Loucy (cell line): ENCODE results near the gene PCID2.

ENCODE experiments used
- H2AFZ ChIP-seq: fragments of 200-600 bp; sonication (generic); 2 replicates; pipeline ENCODE4 v1.6.0; 2016; ENCODE audit warnings: antibody characterized with exemption, mild to moderate bottlenecking, low read length, moderate library complexity
- H3F3A ChIP-seq: fragments of 200-600 bp; 2 replicates; pipeline ENCODE4 v1.6.0; 2016; ENCODE audit warnings: antibody characterized with exemption, low read depth, mild to moderate bottlenecking
- H3K27me3 ChIP-seq: fragments of 200-600 bp; sonication (generic); 2 replicates; pipeline ENCODE4 v1.6.1; 2014; ENCODE audit warnings: low read length, mild to moderate bottlenecking; ENCODE audit not compliant: insufficient read depth, poor library complexity, severe bottlenecking
- H3K36me3 ChIP-seq: fragments of 200-600 bp; sonication (generic); 2 replicates; pipeline ENCODE4 v1.6.1; 2016; ENCODE audit warnings: low read length; ENCODE audit not compliant: insufficient read depth
- H3K4me1 ChIP-seq: fragments of 200-600 bp; sonication (generic); 2 replicates; pipeline ENCODE4 v1.5.1; 2014; ENCODE audit warnings: low read length, mild to moderate bottlenecking; ENCODE audit not compliant: insufficient read depth, poor library complexity, severe bottlenecking
- H3K4me2 ChIP-seq: fragments of 200-600 bp; sonication (generic); 2 replicates; pipeline ENCODE4 v1.6.0; 2014; ENCODE audit warnings: antibody characterized with exemption, low read length, low read depth, mild to moderate bottlenecking; ENCODE audit not compliant: poor library complexity, severe bottlenecking
- H3K4me3 ChIP-seq: fragments of 200-600 bp; sonication (generic); 2 replicates; pipeline ENCODE4 v1.5.1; 2014; ENCODE audit warnings: low read length, mild to moderate bottlenecking, mixed read lengths; ENCODE audit not compliant: poor library complexity, severe bottlenecking
- H3K79me2 ChIP-seq: fragments of 200-600 bp; sonication (generic); 2 replicates; pipeline ENCODE4 v1.6.1; 2014; ENCODE audit warnings: low read length; ENCODE audit not compliant: insufficient read depth
- H3K9ac ChIP-seq: fragments of 200-600 bp; sonication (generic); 2 replicates; pipeline ENCODE4 v1.6.0; 2014; ENCODE audit warnings: mild to moderate bottlenecking, low read depth, low read length, moderate library complexity; ENCODE audit not compliant: poor library complexity, severe bottlenecking
- H3K9me2 ChIP-seq: fragments of 200-600 bp; sonication (generic); replicated peaks from 2 replicates; pipeline ENCODE4 v1.6.1; 2016; ENCODE audit warnings: low read depth, low read length, mixed read lengths
- H3K9me3 ChIP-seq: fragments of 200-600 bp; sonication (generic); 2 replicates; pipeline ENCODE4 v1.6.1; 2014; ENCODE audit warnings: mild to moderate bottlenecking, antibody characterized with exemption, low read length, low read depth; ENCODE audit not compliant: insufficient read depth
- H4K20me1 ChIP-seq: fragments of 200-600 bp; sonication (generic); 2 replicates; pipeline ENCODE4 v1.6.0; 2014; ENCODE audit warnings: antibody characterized with exemption, low read length, mild to moderate bottlenecking; ENCODE audit not compliant: insufficient read depth, poor library complexity, severe bottlenecking
- EZH2phosphoT487 ChIP-seq: fragments of 200-600 bp; IDR thresholded peaks from 2 replicates; pipeline ENCODE4 v1.6.1; 2018; ENCODE audit warnings: antibody characterized with exemption, mild to moderate bottlenecking, moderate library complexity, borderline replicate concordance
- TF ChIP-seq, protein P1 (sequence below): fragments of 200-600 bp; sonication (generic); conservative IDR thresholded peaks from 2 replicates; pipeline ENCODE4 v1.5.1; 2014; ENCODE audit warnings: mild to moderate bottlenecking, antibody characterized with exemption, low read length

The PCID2 gene

DNA sequence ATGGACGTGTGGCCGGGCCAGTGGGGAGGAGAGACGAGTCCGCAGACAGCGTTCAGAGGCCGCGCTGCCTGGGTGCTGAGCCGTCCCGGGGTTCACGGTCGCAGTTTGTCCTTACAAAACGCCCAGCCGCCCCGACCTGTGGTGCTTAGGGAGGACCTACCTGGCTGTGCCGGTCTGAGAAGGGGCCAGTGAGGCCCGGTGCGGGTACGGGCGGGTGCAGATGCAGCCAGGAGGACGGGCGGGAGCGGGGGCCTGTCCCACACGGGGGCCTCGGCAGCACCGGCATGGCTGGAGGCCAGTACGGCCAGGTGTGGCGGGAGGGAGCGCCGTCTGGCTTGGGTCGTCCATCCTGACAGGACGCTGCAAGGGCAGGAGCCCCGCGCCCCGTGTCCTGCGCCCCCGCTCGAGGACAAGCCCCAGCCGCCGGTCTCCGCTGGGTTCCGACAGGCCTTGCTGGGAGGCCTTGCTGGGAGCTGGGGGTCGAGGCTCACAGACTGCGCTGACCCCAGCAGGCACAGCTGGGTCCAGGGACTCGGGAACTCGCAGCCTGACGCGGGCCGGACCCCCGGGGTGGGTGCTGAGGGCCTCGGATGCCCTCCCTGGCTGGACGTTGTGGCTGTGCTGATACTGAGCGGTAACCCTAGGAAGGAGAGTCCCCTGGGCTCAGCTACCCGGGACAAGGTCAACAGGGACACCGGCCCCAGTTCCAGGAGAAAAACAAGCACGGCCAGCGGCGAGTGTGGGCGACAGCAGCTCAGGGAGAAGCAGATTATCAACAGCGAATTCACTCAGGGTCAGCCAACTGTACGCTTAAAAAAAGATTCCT, 55.3 kb downstream of the PCID2 start:
- H3K36me3 ChIP-seq, result no peaks in the 10 kb centered on the region
- no peaks in the 10 kb centered on the region for H3F3A ChIP-seq

DNA sequence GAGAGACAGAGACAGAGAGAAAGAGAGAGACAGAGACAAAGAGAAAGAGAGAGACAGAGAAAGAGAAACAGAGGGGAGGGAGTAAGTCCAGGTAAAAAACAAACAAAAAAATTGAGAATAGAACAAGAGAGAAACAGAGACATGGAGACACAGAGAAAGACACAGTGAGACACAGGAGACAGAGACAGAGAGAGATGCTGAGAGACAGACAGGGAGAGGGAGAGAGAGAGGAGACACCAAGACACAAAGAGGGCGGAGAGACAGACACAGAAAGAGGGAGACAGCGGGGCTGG, 55.8 kb downstream of the PCID2 start:
- TF ChIP-seq, protein P1, sequence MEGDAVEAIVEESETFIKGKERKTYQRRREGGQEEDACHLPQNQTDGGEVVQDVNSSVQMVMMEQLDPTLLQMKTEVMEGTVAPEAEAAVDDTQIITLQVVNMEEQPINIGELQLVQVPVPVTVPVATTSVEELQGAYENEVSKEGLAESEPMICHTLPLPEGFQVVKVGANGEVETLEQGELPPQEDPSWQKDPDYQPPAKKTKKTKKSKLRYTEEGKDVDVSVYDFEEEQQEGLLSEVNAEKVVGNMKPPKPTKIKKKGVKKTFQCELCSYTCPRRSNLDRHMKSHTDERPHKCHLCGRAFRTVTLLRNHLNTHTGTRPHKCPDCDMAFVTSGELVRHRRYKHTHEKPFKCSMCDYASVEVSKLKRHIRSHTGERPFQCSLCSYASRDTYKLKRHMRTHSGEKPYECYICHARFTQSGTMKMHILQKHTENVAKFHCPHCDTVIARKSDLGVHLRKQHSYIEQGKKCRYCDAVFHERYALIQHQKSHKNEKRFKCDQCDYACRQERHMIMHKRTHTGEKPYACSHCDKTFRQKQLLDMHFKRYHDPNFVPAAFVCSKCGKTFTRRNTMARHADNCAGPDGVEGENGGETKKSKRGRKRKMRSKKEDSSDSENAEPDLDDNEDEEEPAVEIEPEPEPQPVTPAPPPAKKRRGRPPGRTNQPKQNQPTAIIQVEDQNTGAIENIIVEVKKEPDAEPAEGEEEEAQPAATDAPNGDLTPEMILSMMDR, result no peak
- no peak for TF ChIP-seq EZH2phosphoT487
- 0 out of 2 replicates have a peak overlapping the region, but pooled peaks have one; percentile 36 for H2AFZ ChIP-seq
- peak overlapping the region; percentile 40 for H3K4me2 ChIP-seq
- no peaks in the 10 kb centered on the region for H3K27me3 ChIP-seq
- H4K20me1 ChIP-seq, result no peaks in the 10 kb centered on the region
- peaks cover 17% of the 10 kb centered on the region for H3K4me1 ChIP-seq
- no peaks in the 10 kb centered on the region for H3K79me2 ChIP-seq
- H3K4me3 ChIP-seq, result no peak overlapping the region
- H3K36me3 ChIP-seq, result no peaks in the 10 kb centered on the region
- H3K9me2 ChIP-seq, result no peaks in the 10 kb centered on the region
- H3K9ac ChIP-seq, result no peak overlapping the region
- no peaks in the 10 kb centered on the region for H3F3A ChIP-seq
- no peaks in the 10 kb centered on the region for H3K9me3 ChIP-seq

More for the DNA sequence above, 55.3 kb downstream of the PCID2 start:
- H3K9ac ChIP-seq, result peak overlapping the region; percentile 51
- peaks cover 17% of the 10 kb centered on the region for H3K4me1 ChIP-seq
- H3K27me3 ChIP-seq, result no peaks in the 10 kb centered on the region
- H2AFZ ChIP-seq, result peak overlapping the region; percentile 73
- peak overlapping the region; percentile 73 for H3K4me2 ChIP-seq
- H3K79me2 ChIP-seq, result no peaks in the 10 kb centered on the region
- no peaks in the 10 kb centered on the region for H3K9me3 ChIP-seq
- no peak for TF ChIP-seq EZH2phosphoT487
- TF ChIP-seq, protein P1, result no peak
- H4K20me1 ChIP-seq, result no peaks in the 10 kb centered on the region
- H3K9me2 ChIP-seq, result no peaks in the 10 kb centered on the region
- H3K4me3 ChIP-seq, result peak overlapping the region; percentile 70

DNA sequence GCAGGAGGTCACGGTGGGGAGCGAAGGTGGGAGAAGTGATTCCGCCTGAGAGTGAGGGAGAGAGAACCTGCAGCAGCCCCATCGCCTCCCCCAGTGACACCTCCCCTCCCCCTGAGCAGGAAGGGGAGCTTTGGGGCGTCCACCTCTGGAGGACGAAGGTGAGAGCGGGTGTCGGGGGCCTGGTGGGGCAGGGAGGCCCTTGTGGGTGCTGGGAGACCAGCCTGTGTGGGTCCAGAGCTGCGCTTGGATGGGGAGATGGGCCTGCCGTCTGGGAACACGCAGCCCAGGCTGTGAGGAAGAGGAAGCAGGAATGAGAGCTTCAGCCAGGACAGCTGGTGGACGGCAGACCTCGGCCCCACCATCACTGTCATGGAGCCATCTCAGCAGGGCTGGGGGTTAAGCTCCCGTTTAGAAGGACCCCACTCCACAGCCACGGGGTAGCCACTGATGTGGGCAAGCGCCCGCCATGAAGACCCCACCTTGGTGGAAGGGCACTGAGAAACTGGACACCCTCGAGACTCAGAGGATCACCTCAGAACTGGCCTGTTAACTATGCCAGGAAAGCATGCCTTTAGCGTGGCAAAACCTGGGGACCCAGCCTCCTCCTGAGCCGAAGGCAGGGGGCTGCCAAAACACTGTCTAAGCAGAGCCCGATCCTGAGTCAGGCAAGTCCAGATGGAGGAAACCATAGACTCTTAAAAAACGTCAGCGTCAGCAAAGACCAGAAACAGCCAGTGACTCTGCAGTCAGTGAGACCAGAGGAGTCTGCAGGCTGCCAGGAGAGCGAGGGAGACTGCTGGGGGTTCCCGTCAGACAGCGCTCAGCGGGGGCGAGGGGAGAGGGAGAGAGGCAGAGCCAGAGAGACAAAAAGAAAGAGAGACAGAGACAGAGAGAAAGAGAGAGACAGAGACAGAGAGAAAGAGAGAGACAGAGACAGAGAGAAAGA, 56.5 kb downstream of the PCID2 start:
- no peaks in the 10 kb centered on the region for H3K79me2 ChIP-seq
- peaks cover 17% of the 10 kb centered on the region for H3K4me1 ChIP-seq
- H3F3A ChIP-seq, result no peaks in the 10 kb centered on the region
- H3K36me3 ChIP-seq, result no peaks in the 10 kb centered on the region
- peak overlapping the region; percentile 40 for H3K4me2 ChIP-seq
- TF ChIP-seq, protein P1, result no peak
- TF ChIP-seq EZH2phosphoT487, result no peak
- H3K9me3 ChIP-seq, result no peaks in the 10 kb centered on the region
- H3K27me3 ChIP-seq, result no peaks in the 10 kb centered on the region
- H3K9ac ChIP-seq, result no peak overlapping the region
- H4K20me1 ChIP-seq, result no peaks in the 10 kb centered on the region
- H2AFZ ChIP-seq, result 0 out of 2 replicates have a peak overlapping the region, but pooled peaks have one; percentile 36
- H3K4me3 ChIP-seq, result no peak overlapping the region
- H3K9me2 ChIP-seq, result no peaks in the 10 kb centered on the region
